SH-SY5Y (cell line): ENCODE results near the gene AASS.

Experiments used
- GATA2 ChIP-seq: IDR thresholded peaks from 2 replicates; pipeline ENCODE4 v1.6.1; 2011; ENCODE audit warnings: mild to moderate bottlenecking, low read depth, low read length
- GATA3 ChIP-seq: IDR thresholded peaks from 2 replicates; pipeline ENCODE4 v1.6.1; 2011; ENCODE audit warnings: low read depth, mild to moderate bottlenecking, low read length, moderate library complexity

DNA sequence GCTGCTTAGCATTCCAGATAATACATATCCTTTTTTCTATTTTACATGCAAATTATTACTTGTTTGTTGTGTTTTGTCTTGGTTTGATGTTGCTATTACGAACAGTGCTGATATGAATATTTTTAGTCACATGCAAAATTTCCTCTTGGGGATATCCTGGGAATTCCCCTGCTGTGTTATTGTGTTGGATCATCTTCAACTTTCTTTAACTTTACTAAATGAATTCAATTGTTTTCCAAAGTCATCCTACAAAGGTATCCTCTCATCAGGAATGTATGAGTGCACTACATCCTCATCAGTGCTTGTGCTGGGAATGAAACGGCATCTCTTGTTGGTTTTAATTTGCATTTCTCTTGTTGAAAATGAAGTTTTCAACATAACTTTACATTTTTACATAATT is 87.1 kb downstream of the AASS start:
- no peak for TF ChIP-seq GATA3
- no peak for TF ChIP-seq GATA2
